B cell (primary cell): ENCODE results near the gene COL26A1. TPM values are rescaled to one million over a fixed set of nuclear protein-coding genes. Genes with fewer than 3 reads are reported as not detected.

ENCODE experiments used
- ATAC-seq: fragments of 200-7000 bp; cut with Tn5 transposase; one replicate; pipeline ENCODE4 v1.10.0; 2021; ENCODE audit warnings: low read depth, mild to moderate bottlenecking, moderate number of reproducible peaks, moderate library complexity
- CTCF ChIA-PET: fragments of 350-600 bp; sonication (Branson Sonifier 250); formaldehyde crosslinking; loops from one replicate; lab custom pipeline; 2021; ENCODE audit warnings: antibody characterized with exemption, inconsistent platforms; lab: Charles Lee
- POLR2A ChIA-PET: fragments of 350-600 bp; sonication (Branson Sonifier 250); formaldehyde crosslinking; loops from one replicate; lab custom pipeline; 2021; ENCODE audit warnings: antibody characterized with exemption; lab: Charles Lee
- DNase-seq: peaks from one replicate; pipeline ENCODE4 v3.0.0; 2013
- H2AFZ ChIP-seq: 2 replicates; pipeline ENCODE4 v1.6.1; 2012; ENCODE audit warnings: mild to moderate bottlenecking, low read depth, low read length; ENCODE audit not compliant: insufficient read depth, poor library complexity, severe bottlenecking
- H3K27ac ChIP-seq, 2 donors: 1 replicate in 1 of 2; 2 replicates in 1 of 2; pipeline ENCODE4 v1.5.1; 2012 to 2013; ENCODE audit warnings: low read length in 2 of 2, mild to moderate bottlenecking in 2 of 2, moderate library complexity in 1 of 2
- H3K27me3 ChIP-seq, 4 experiments: fragments of 200-600 bp in 1 of 4; sonication (generic) in 1 of 4; replicated peaks in 1 of 4; 1 replicate in 2 of 4; 2 replicates in 2 of 4; pipeline versions ENCODE4 v1.6.1 to v1.7.0; 2013 to 2016; ENCODE audit warnings: low read length in 3 of 4, mild to moderate bottlenecking in 2 of 4, mixed read lengths in 1 of 4, moderate library complexity in 1 of 4; ENCODE audit not compliant: insufficient read depth in 4 of 4, control insufficient read depth in 3 of 4; ENCODE audit errors: control extremely low read depth in 1 of 4
- H3K36me3 ChIP-seq, 2 experiments: replicated peaks in 1 of 2; 1 replicate in 1 of 2; 2 replicates in 1 of 2; pipeline versions ENCODE4 v1.6.1 to v1.7.1; 2013; ENCODE audit warnings: low read length in 1 of 2; ENCODE audit not compliant: insufficient read depth in 2 of 2, control insufficient read depth in 1 of 2; ENCODE audit errors: control extremely low read depth in 1 of 2, extremely low read depth in 1 of 2
- H3K4me1 ChIP-seq, 2 donors: fragments of 200-600 bp in 1 of 2; sonication (generic) in 1 of 2; 1 replicate in 1 of 2; 2 replicates in 1 of 2; pipeline versions ENCODE4 v1.5.1 to v1.6.1; 2013 to 2017; ENCODE audit warnings: low read length in 2 of 2; ENCODE audit not compliant: control insufficient read depth in 2 of 2, insufficient read depth in 2 of 2
- H3K4me2 ChIP-seq: replicated peaks from 2 replicates; pipeline ENCODE3; 2012; ENCODE audit warnings: mild to moderate bottlenecking, low read depth, low read length; ENCODE audit not compliant: poor library complexity, severe bottlenecking
- H3K4me3 ChIP-seq, 5 experiments: fragments of 200-600 bp in 1 of 5; sonication (generic) in 1 of 5; 1 replicate in 3 of 5; 2 replicates in 2 of 5; pipeline versions ENCODE4 v1.5.1 to v1.7.0; 2011 to 2016; ENCODE audit warnings: low read length in 4 of 5, mild to moderate bottlenecking in 4 of 5, low read depth in 2 of 5, control low read depth in 1 of 5, moderate library complexity in 1 of 5; ENCODE audit not compliant: insufficient read depth in 1 of 5; ENCODE audit errors: control extremely low read depth in 1 of 5, extremely low read depth in 1 of 5
- H3K79me2 ChIP-seq: fragments of 200-600 bp; sonication (generic); one replicate; pipeline ENCODE4 v1.6.0; 2016; ENCODE audit warnings: low read length; ENCODE audit not compliant: control insufficient read depth, insufficient read depth
- H3K9ac ChIP-seq: fragments of 200-600 bp; sonication (generic); 2 replicates; pipeline ENCODE4 v1.6.1; 2017; ENCODE audit warnings: mild to moderate bottlenecking, low read length, moderate library complexity
- H3K9me3 ChIP-seq, 3 donors: one replicate each; pipeline versions ENCODE4 v1.6.1 to v1.7.1; 2013; ENCODE audit warnings: low read length in 2 of 3; ENCODE audit not compliant: control insufficient read depth in 2 of 3, insufficient read depth in 1 of 3; ENCODE audit errors: control extremely low read depth in 1 of 3
- H4K20me1 ChIP-seq: 2 replicates; pipeline ENCODE4 v1.6.0; 2012; ENCODE audit warnings: mild to moderate bottlenecking, low read length; ENCODE audit not compliant: insufficient read depth, control insufficient read depth, poor library complexity, severe bottlenecking
- H3K27ac Mint-ChIP-seq: one replicate; pipeline ENCODE4 v1.8.0; 2021; ENCODE audit warnings: mixed read lengths
- H3K27me3 Mint-ChIP-seq: one replicate; pipeline ENCODE4 v1.8.0; 2021; ENCODE audit warnings: mixed read lengths
- H3K4me1 Mint-ChIP-seq: one replicate; pipeline ENCODE4 v1.8.0; 2021; ENCODE audit warnings: mixed read lengths
- H3K4me3 Mint-ChIP-seq: one replicate; pipeline ENCODE4 v1.8.0; 2021; ENCODE audit warnings: mixed read lengths
- H3K9me3 Mint-ChIP-seq: one replicate; pipeline ENCODE4 v1.8.0; 2022; ENCODE audit warnings: mixed read lengths; ENCODE audit not compliant: insufficient read depth
- EZH2 ChIP-seq: IDR thresholded peaks from 2 replicates; pipeline ENCODE4 v1.6.1; 2012; ENCODE audit warnings: borderline replicate concordance, low read depth, mild to moderate bottlenecking, moderate library complexity, low read length; ENCODE audit not compliant: insufficient read depth, poor library complexity, severe bottlenecking
- WGBS: methylation state at CpG from one replicate; pipeline ENCODE4 v1.1.5; 2013; ENCODE audit warnings: missing lambda C conversion rate; ENCODE audit not compliant: insufficient coverage; 5-methylcytosine and 5-hydroxymethylcytosine counted together
- intact Hi-C: fragments of 100-400 bp; cut with micrococcal nuclease; formaldehyde crosslinking; loops from one replicate; pipeline ENCODE4 v1.10.0; 2022
- polyA plus RNA-seq: library from polyadenylated mRNA; depleted of rRNA; stranded (reverse); fragments of >200 nt; gene quantifications from 2 replicates; pipeline ENCODE4 v1.2.3, GENCODE V29; 2012
- total RNA-seq, 2 donors: library from RNA; stranded (reverse); fragments of 120-200 nt in 1 of 2; gene quantifications; 1 replicate in 1 of 2; 2 replicates in 1 of 2; pipeline versions ENCODE4 v1.2.3 to v1.2.4, GENCODE V29; 2013 to 2022
- TF ChIP-seq, protein P1 (sequence below): fragments of 200-600 bp; IDR thresholded peaks from one replicate; pipeline ENCODE4 v1.8.0; 2022; ENCODE audit warnings: antibody characterized with exemption, mild to moderate bottlenecking

COL26A1 gene
- total and polyA plus RNA-seq, 2 donors (not counting 1 experiment from before 2014, with no cell fraction given), result not detected

DNA sequence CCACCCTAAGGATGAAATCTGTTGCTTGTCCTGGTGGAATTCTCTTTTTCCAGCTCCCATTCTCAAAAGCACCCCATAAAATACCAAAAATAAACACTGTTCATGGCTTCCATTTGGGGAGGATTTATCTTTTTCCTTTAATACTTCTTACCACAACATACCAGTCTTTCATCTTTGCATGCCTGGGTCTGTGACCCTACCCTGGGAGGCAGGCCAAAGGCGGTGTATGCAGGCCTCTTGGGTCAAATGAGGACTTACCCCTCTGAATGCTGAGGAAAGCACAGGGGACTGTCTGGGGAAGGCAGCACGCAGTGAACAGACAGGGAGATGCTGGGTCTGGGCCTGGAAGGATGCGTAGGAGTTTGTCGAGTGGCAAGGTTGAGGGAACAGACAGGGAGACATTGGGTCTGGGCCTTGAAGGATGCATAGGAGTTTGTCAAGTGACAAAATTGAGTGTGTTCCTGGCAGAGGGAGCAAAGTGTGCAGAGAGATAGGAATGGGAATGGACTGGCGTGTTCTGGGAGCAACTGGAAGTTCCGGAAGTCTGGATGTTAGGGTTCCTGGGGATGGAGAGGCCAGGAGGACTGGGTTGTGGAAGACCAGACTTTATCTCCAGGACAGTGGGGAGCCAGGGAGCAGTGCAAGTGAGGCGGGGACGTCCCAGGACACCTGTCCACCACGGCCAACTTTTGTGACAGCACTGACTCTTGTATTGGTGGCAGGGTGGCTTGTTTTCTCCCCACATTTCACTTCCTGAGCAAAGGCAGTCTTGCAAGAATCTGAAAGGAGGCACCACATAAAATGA is 225.7 kb downstream of the COL26A1 start:
- Mint-ChIP-seq H3K9me3 (no peaks in the 10 kb centered on the region), H3K4me1 (no peaks in the 10 kb centered on the region), H3K27ac (no peak overlapping the region), H3K4me3 (no peak overlapping the region), H3K27me3 (peaks cover 4% of the 10 kb centered on the region)
- intact Hi-C loops, result no loop called here
- H3K27me3 ChIP-seq, result peaks cover 0 to under 1% (median 0%) of the 10 kb centered on the region in 4 experiments
- ChIA-PET POLR2A (no interaction called here), CTCF (no interaction called here)
- no peak overlapping the region for H3K4me2 ChIP-seq
- H3K4me1 ChIP-seq, result no peaks in the 10 kb centered on the region
- no peak overlapping the region for H2AFZ ChIP-seq
- no peaks in the 10 kb centered on the region for H3K79me2 ChIP-seq
- no peak overlapping the region for H3K4me3 ChIP-seq
- ATAC-seq, result no peak
- H3K9me3 ChIP-seq, result peaks cover 0 to 2% (median 0%) of the 10 kb centered on the region in 3 donors
- no peak for DNase-seq
- H4K20me1 ChIP-seq, result no peaks in the 10 kb centered on the region
- no peak overlapping the region for H3K27ac ChIP-seq
- no peak for TF ChIP-seq EZH2
- TF ChIP-seq, protein P1, sequence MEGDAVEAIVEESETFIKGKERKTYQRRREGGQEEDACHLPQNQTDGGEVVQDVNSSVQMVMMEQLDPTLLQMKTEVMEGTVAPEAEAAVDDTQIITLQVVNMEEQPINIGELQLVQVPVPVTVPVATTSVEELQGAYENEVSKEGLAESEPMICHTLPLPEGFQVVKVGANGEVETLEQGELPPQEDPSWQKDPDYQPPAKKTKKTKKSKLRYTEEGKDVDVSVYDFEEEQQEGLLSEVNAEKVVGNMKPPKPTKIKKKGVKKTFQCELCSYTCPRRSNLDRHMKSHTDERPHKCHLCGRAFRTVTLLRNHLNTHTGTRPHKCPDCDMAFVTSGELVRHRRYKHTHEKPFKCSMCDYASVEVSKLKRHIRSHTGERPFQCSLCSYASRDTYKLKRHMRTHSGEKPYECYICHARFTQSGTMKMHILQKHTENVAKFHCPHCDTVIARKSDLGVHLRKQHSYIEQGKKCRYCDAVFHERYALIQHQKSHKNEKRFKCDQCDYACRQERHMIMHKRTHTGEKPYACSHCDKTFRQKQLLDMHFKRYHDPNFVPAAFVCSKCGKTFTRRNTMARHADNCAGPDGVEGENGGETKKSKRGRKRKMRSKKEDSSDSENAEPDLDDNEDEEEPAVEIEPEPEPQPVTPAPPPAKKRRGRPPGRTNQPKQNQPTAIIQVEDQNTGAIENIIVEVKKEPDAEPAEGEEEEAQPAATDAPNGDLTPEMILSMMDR, result no peak
- 89% methylated on average over 6 of the region's 9 CpGs for WGBS
- no peaks in the 10 kb centered on the region for H3K36me3 ChIP-seq
- no peak overlapping the region for H3K9ac ChIP-seq

DNA sequence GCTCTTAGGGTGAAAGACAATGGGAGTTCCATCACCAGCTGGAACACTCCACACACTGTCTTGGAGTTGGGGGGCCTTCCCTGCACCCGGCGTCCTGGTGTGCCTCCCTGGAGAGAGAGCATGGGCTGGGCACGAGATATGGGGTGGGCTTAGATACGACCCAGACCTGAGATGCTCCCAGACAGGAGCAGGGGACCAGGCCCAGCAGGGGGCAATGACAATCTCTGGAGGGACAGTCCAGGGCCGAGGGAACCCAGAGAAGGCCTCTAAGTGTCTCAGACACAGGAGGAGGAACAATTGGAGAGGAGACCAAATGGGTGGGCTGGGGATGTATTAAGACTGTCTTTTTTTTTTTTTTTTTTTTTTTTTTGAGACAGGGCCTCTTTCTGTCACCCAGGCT is 226.4 kb downstream of the COL26A1 start:
- H3K4me2 ChIP-seq, result no peak overlapping the region
- WGBS, result 97% methylated on average over 3 of the region's 5 CpGs
- peaks cover 0 to 3% (median 0%) of the 10 kb centered on the region in 4 experiments for H3K27me3 ChIP-seq
- intact Hi-C loops, result no loop called here
- no peaks in the 10 kb centered on the region for H3K4me1 ChIP-seq
- H3K9ac ChIP-seq, result no peak overlapping the region
- no peaks in the 10 kb centered on the region for H3K9me3 ChIP-seq
- H4K20me1 ChIP-seq, result no peaks in the 10 kb centered on the region
- no peak overlapping the region for H2AFZ ChIP-seq
- no peaks in the 10 kb centered on the region for H3K36me3 ChIP-seq
- no peaks in the 10 kb centered on the region for H3K27me3 Mint-ChIP-seq
- no peak overlapping the region for H3K27ac ChIP-seq
- no peak overlapping the region for H3K4me3 Mint-ChIP-seq
- H3K9me3 Mint-ChIP-seq, result no peaks in the 10 kb centered on the region
- POLR2A ChIA-PET, result no interaction called here
- no peaks in the 10 kb centered on the region for H3K4me1 Mint-ChIP-seq
- no peak overlapping the region for H3K27ac Mint-ChIP-seq
- no peak overlapping the region for H3K4me3 ChIP-seq
- DNase-seq (no peak), ATAC-seq (no peak)
- no peaks in the 10 kb centered on the region for H3K79me2 ChIP-seq
- TF ChIP-seq, protein P1, result no peak
- no peak for TF ChIP-seq EZH2
- CTCF ChIA-PET, result no interaction called here
